ENCODE data around the gene IGF2BP3.

GRCh38 chr7:23450518-23450917 is 19.8 kb downstream of the IGF2BP3 start:
- TF ChIP-seq CTCF (IDR thresholded peaks at IDR 0.05) (no peak), ZFX (IDR thresholded peaks at IDR 0.05; ENCODE audit: borderline replicate concordance) (no peak)

Data from 22Rv1 (cell line).